ENCODE data around the gene TBC1D22B.

- TF ChIP-seq CTCF (IDR thresholded peaks at IDR 0.05; ENCODE audit: extremely low read depth in 1 of 2, insufficient read depth in 1 of 2, low read depth in 1 of 2, low read length in 2 of 2) (no peak), POLR2A (IDR thresholded peaks at IDR 0.05; ENCODE audit: low read depth, low read length) (no peak), GATA2 (IDR thresholded peaks at IDR 0.05; ENCODE audit: insufficient read depth, insufficient read length, low read depth, low read length) (no peak), MAX (IDR thresholded peaks at IDR 0.05; ENCODE audit: insufficient read depth, insufficient read length) (no peak), POLR2AphosphoS5 (IDR thresholded peaks at IDR 0.05; ENCODE audit: insufficient read depth, low read depth, low read length) (no peak), JUN (IDR thresholded peaks at IDR 0.05; ENCODE audit: borderline replicate concordance, insufficient read depth, insufficient read length, low read depth) (no peak), MYC (IDR thresholded peaks at IDR 0.05; ENCODE audit: low read depth, low read length) (no peak)
Observed at GRCh38 chr6:37316071-37316470, 58.5 kb downstream of the TBC1D22B start.

All from endothelial cell of umbilical vein (primary cell).